GM12874 (cell line): ENCODE data around the gene NUDT16L1.

Experiments used
- TF ChIP-seq, protein P1 (sequence below): IDR thresholded peaks from 2 replicates; pipeline ENCODE4 v1.5.1; 2011; ENCODE audit warnings: low read depth, mild to moderate bottlenecking, control low read depth, low read length, moderate library complexity; ENCODE audit not compliant: insufficient read depth

NUDT16L1 gene

GRCh38 chr16:4726616-4727015 lies 33.3 kb downstream of the NUDT16L1 start:
- TF ChIP-seq, protein P1, sequence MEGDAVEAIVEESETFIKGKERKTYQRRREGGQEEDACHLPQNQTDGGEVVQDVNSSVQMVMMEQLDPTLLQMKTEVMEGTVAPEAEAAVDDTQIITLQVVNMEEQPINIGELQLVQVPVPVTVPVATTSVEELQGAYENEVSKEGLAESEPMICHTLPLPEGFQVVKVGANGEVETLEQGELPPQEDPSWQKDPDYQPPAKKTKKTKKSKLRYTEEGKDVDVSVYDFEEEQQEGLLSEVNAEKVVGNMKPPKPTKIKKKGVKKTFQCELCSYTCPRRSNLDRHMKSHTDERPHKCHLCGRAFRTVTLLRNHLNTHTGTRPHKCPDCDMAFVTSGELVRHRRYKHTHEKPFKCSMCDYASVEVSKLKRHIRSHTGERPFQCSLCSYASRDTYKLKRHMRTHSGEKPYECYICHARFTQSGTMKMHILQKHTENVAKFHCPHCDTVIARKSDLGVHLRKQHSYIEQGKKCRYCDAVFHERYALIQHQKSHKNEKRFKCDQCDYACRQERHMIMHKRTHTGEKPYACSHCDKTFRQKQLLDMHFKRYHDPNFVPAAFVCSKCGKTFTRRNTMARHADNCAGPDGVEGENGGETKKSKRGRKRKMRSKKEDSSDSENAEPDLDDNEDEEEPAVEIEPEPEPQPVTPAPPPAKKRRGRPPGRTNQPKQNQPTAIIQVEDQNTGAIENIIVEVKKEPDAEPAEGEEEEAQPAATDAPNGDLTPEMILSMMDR = no peak

- TF ChIP-seq, protein P1 = no peak
These were observed 35.3 kb downstream of the NUDT16L1 start for GRCh38 chr16:4728676-4729075.

- TF ChIP-seq, protein P1 = no peak
These were observed 36.5 kb downstream of the NUDT16L1 start for GRCh38 chr16:4729876-4730275.

DNA sequence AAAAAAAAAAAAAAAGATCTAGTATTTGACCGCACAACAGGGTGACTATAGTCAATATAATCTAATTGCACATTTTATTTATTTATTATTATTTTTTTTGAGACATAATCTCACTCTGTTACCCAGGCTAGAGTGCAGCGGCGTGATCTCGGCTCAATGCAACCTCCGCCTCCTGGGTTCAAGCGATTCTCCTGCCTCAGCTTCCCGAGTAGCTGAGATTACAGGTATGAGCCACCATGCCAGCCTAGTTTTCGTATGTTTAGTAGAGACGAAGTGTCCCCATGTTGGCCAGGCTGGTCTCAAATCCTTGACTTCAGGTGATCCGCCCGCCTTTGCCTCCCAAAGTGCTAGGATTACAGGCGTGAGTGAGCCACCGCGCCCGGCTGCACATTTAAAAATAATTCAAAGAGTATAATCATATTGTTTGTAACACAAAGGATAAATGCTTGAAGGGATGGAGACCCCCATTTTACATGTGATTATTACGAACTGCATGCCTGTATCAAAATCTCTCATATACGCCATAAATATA lies 39.9 kb downstream of the NUDT16L1 start:
- TF ChIP-seq, protein P1 = no peak

GRCh38 chr16:4733747-4734062 lies 40.3 kb downstream of the NUDT16L1 start:
- TF ChIP-seq, protein P1 = no peak

- TF ChIP-seq, protein P1 = no peak
These were observed 40.8 kb downstream of the NUDT16L1 start, which contains the start of the genes ANKS3 and DNAAF8 for GRCh38 chr16:4734063-4734729. TSS of gene ANKS3 (minus strand) at chr16:4734271. CDS start at chr16:4730149, 4,122 bp downstream. TSS of gene DNAAF8 (plus strand) at chr16:4734537. CDS start at chr16:4736515, 1,978 bp downstream.

DNA sequence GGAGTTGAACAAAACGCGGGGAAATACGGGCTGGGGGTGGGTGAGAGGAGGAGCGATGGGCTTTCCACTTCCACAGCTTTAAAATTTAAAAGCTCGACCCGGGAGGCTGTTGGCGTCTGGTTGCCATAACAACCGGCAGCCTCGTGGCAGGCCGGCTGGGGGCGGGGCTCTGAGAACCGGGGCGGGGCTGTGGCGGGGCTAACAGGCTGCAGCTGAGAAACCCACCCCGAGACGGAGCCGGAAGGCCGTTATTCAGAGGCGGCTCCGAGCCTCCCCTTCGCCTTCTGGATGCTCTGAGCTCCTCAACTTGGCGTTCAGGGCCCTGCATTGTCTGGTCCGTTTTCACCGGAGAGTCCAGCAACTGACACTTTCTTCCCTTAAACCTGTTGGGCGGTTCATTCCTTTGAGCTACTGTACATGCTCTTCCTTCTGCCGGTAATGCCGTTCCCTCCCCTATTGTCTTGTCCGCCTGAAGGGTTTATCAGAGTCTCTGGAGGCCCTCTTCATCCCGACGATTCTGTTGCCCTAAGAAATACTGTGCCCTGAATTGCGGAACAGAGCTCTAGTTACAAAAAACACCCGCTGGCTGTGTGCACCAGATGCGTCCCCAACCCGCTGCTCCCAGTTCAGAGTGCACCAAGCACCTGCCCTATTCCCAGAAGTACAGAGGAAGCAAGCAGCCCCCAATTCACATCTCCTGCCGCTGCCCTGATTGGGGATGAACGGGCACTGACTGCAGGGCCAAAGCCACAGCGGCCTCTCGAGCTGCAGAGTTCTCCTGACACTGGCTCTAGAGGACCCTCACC lies 41.6 kb downstream of the NUDT16L1 start:
- TF ChIP-seq, protein P1 = no peak
